Stromal cell of bone marrow (primary cell): ENCODE measurements around the gene EYA2.
"Not testable (repeated sequence)": the region's sequence is repeated elsewhere in the genome, so short reads cannot be mapped to it uniquely, and the experiment has no call there.

ENCODE experiments used
- DNase-seq: peaks from one replicate; pipeline ENCODE4 v3.0.0-alpha.2; 2012; ENCODE audit warnings: low read depth

The EYA2 gene

DNA sequence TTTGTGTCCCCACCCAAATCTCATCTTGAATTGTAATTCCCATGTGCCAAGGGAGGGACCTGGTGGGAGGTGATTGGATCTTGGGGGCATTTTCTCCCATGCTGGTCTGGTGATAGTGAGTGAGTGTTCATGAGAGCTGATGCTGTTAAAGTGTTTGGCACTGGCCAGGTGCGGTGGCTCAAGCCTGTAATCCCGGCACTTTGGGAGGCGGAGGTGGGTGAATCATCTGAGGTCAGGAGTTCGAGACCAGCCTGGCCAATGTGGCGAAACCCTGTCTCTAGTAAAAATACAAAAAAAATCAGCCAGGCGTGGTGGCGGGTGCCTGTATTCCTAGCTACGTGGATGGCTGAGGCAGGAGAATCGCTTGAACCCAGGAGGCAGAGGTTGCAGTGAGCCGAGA is 37.8 kb downstream of the EYA2 start:
- not testable (repeated sequence) for DNase-seq

DNA sequence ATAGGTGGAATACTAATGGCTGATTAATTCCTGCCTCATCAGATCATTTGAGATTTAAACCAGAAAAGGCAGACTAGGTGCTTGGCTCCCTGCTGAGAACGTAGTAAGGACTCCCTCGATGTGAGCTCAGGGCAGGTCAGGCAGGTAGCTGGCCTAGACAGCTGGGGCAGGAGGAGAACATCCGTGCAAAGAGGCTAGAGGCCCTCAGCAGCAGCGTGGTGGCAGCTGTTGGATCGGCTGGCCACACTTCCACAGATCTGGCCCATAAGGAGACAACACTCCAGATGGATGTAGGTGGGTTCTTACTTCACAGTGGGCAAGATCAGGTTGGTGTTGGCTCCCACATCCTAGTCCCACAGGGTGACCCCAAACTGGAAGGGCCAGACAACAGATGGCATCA is 38.5 kb downstream of the EYA2 start:
- DNase-seq, result no peak

DNA sequence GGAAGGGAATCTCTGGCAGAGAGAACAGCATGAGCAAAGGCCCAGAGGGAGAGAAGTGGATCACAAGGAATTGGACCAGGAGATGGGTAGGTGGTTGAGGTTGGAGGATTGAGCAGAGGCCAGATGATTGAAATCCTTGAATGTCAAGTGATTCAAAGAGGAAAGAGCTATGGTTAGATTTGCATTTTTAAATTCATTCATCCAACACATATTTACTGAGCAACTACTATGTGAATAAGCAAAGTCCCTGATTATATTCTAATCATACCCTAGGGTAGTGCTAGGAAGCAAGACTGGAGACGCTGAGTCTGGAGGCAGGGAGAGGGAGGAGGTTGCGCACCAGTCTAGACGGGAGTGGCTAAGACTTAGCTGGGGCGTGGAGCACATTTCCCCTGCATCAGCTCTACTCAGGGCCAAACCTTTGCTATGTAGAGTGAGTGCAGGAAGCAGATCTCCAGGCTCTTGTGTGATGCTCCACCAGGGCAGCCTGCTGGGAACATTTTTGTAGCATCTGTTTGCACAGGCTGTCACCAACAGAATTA is 40.2 kb downstream of the EYA2 start:
- no peak for DNase-seq

DNA sequence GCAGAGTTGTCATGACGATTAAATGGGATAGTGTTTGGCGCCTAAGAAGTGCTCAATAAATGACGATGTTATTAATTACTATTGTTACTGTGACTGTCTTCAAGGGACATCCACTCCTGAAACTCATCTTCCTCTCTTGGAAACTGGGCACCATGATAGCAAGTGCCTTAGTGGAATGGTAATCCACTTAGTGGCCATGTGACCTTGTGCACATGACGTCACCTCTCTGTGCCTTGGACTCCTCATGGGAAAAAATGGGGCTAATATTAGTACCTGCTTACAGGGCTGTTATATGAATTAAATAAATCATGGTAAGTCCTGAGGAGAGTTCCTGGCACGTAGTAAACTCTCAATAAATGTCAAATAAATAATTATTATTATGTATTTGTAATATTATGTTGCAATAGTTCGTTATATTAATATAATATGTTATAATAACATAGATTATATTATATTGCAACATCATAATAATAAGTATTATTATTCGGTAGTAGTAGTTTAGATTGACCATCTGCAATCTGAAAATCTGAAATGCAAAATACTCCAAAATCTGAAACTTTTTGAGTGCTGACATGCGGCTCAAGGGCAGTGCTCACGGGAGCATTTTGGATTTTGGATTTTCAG is 40.9 kb downstream of the EYA2 start:
- DNase-seq, result no peak

GRCh38 chr20:46936415-46937156 is 41.9 kb downstream of the EYA2 start:
- no peak for DNase-seq

GRCh38 chr20:46937157-46937523 is 42.5 kb downstream of the EYA2 start:
- DNase-seq, result no peak

GRCh38 chr20:46937533-46938226 is 43.0 kb downstream of the EYA2 start:
- DNase-seq, result no peak

- no peak for DNase-seq
Measured at GRCh38 chr20:46938434-46938833, 43.8 kb downstream of the EYA2 start.

DNA sequence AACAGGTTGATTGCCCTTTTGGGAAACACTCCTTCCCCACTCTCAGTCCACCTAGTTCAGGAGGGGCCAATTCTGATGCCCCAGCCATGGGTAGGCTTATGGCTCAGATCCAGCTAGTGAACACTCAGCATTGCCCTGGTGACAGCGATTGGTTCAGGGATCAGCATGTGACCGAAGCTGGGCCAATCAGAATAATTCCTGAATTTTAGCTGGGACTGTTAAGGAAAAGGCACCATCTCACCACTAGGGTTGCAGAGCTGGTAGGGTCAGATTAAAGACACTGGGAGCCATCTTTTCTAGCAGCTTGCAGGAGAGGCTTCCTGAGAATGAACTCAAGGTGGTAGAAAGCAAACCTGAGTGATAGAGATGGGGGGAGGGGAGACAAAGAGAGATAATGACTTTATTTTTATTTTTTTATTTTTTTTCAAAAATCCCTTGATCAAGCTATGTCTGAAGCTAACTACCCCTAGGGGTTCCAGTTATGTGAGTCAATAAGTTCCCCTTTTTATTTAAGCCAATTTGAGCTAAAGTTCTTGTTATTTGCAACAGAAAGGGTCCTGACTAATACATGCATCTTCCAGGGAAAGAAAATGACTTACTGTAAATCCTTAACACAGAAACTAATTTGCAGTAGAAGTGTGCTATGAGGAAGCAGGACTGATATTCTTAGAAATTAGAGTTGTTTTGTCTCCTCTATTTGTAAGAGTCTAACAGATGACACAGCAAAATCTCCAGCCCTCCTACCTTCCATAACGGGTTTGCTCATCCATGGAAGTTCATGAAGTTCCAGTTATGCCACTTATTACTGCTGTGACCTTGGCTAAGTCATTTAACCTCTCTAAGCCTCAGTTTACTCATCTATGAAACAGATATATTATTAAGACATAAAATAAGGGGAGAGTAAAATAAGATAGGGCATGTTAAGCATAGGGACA is 44.7 kb downstream of the EYA2 start:
- no peak for DNase-seq

DNA sequence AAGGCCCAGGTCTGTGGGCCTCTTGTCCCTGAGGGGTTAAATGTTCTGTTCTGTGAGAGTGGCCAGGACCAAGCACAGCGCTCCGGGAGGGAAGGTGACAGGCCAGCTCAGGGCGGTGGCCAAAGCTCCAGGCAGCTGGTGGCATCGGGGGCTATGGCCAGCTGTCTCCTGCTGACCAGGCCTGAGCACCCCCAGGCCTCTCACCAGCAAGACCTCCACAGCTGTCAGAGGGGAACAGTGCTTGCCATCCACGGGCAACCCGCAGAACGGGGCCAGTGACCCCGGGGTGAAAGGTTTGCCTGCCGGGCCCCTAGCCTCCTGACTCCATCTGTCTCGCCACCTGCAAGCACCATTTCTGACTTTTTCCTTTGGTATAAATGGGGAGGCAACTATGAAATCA is 46.0 kb downstream of the EYA2 start:
- no peak for DNase-seq

- DNase-seq, result no peak
Measured at GRCh38 chr20:46941404-46941803, 46.8 kb downstream of the EYA2 start.

DNA sequence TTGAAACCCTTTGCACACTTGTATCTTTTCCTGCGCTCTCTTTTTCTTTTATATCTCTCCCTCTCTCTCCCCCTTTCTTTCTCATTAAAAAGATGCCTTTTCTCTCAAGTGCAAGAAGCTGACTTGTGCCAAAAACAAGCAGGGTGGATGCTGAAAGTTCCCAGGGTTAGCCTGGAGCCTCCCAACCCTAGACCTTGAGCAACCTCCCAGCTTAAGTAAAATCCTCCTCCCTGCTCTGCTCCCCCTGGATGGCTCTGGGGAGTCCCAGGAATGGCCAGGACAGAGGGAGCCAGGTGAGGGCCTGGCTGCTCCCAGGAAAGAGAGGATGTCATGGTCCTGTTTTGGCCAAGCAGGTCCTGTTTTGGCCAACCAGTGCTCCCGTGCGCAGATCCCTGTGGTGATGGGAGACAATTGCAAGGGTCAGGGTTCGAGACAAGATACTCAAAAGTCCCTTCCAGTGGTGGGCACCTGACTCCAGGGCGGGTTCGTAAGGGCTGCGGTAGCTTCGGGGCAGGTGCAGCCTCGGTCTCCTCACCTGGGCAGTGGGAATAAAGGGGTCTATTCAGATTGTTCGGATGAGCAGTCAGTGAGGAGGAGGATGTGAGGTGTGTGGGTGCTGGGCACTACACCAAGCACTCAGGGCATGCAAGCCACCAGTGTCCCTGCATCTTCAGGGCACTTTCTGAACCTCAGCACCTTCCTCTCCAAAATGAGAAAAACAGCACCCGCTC is 49.4 kb downstream of the EYA2 start:
- DNase-seq, result no peak

GRCh38 chr20:46945465-46945864 is 50.8 kb downstream of the EYA2 start:
- peak; percentile 74 for DNase-seq

- peak; percentile 79 for DNase-seq
Measured at GRCh38 chr20:46946181-46946624, 51.6 kb downstream of the EYA2 start.

GRCh38 chr20:46946796-46947195 is 52.2 kb downstream of the EYA2 start:
- DNase-seq, result peak; percentile 74

DNA sequence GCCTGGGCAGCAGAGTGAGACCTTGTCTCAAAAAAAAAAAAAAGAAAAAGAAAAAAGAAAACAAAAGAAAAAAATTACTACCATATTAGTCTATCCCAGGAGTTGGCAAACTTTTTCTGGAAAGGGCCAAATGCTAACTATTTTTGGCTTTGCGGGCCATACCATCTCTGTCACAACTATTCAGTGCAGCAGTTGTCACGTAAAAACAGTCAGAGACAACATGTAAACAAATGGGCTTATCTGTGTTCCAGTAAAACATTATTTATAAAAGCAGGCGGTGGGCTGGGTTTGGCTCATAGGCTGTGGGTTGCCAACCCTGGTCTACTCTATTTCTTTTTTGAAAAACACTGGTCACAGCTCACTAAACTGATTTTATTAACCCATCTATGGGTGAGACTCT is 53.4 kb downstream of the EYA2 start:
- no peak for DNase-seq

GRCh38 chr20:46951405-46951804 is 56.8 kb downstream of the EYA2 start:
- no peak for DNase-seq

DNA sequence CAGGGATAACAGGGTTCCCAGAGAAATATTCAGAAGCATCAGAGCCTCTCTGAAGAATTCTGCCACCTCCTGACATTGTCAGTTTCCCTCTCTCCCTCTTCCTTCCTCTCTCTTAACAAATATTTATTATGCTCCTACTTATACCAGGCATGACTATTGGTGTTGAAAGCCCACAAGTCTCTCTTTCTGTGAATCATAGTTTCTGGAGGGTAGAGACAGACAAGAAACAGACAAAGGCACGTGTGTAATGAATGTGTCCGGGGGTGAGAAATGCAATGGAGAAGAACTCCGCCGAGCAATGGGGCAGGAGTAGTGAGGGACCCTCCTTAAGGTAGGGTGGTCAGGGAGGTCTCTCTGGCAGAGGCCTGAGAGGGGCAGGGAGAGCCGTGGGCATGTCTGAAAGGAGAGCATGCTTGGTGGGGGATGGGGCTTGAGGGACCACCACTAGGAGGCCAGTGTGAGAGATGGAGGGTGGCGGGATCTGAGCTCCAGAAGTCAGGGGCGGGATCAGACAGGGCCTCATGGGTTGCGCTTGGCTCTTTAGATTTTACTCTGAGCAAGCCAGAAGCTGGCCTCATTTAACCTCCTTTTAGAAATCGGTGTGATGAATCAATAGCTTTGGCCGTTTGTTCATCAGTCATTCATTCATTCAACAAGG is 57.3 kb downstream of the EYA2 start:
- no peak for DNase-seq

GRCh38 chr20:46953596-46953995 is 59.0 kb downstream of the EYA2 start:
- DNase-seq, result no peak

DNA sequence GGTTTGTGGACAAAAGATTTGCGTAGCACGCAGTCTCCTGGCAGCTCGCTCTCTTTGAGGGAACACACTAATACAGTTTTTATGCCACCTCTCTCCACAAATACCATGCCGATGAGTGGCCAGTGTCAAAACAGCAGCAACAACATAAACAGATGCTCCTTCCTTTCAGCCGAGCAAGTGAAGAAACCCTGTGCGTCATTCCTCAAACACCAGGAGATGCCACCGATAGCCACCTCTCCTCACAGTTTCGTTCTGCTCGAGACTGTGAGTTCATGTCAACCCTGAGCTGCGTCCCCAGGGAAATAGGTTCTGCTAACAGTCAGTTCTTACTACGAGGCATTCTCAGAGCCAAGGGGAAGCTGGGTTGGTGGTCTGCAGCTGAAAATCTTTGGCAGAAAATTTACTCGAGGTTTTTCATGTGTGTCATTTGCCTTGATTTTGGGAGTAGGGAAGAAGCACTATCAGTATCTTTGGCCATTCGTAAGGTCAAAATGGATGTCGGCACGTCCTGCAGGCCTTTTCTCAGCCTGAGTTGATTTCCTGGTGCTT is 59.9 kb downstream of the EYA2 start:
- peak; percentile 96 for DNase-seq
